OCI-LY7 (cell line): ENCODE measurements around the gene FRMPD2.

Experiments
- EZH2phosphoT487 ChIP-seq: fragments of 200-600 bp; sonication (generic); IDR thresholded peaks from 2 replicates; pipeline ENCODE4 v1.6.1; 2018; ENCODE audit warnings: low read depth, borderline replicate concordance, mild to moderate bottlenecking, mixed run types, antibody characterized with exemption, low read length, moderate library complexity, mixed read lengths
- TF ChIP-seq, protein P1 (sequence below): fragments of 200-600 bp; sonication (generic); conservative IDR thresholded peaks from 2 replicates; pipeline ENCODE4 v1.5.1; 2014; ENCODE audit warnings: mild to moderate bottlenecking, antibody characterized with exemption, low read length, moderate library complexity, mixed read lengths

DNA sequence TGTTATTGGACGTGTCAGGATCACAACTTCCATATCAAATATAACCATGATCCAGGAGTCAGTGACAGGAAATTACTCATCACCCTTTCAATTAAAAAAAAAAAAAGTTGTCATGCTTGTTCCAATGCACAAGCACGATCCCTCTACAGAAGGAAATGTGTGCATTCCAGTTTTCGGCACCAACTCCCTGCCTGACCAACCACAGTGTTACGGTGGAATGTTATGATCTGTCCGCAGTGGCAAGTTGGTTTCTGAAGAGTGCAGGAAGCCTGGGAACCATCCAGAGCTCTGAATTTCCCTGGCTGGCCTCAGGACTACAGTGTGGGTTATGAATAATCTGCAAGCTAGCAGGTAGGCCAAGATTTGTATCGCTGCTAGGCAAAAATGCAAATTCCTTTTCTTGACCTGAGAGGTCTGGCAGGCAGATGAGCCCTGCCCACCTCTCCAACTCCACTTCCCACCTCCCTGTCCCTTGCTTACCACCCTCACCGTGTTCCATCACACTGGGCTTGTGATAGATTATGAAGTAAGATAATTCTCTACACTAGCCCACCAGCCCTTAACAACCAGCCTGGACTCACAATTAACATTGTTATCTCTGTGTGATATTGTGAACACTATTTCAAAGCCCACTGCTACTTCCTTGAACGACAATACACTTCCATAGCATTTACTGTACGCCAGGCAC lies 20.4 kb downstream of the FRMPD2 start:
- TF ChIP-seq, protein P1, sequence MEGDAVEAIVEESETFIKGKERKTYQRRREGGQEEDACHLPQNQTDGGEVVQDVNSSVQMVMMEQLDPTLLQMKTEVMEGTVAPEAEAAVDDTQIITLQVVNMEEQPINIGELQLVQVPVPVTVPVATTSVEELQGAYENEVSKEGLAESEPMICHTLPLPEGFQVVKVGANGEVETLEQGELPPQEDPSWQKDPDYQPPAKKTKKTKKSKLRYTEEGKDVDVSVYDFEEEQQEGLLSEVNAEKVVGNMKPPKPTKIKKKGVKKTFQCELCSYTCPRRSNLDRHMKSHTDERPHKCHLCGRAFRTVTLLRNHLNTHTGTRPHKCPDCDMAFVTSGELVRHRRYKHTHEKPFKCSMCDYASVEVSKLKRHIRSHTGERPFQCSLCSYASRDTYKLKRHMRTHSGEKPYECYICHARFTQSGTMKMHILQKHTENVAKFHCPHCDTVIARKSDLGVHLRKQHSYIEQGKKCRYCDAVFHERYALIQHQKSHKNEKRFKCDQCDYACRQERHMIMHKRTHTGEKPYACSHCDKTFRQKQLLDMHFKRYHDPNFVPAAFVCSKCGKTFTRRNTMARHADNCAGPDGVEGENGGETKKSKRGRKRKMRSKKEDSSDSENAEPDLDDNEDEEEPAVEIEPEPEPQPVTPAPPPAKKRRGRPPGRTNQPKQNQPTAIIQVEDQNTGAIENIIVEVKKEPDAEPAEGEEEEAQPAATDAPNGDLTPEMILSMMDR, result no peak
- TF ChIP-seq EZH2phosphoT487, result no peak
